Lower lobe of right lung (tissue), 2 donors: ENCODE results near the gene PILRB. TPM values are rescaled to one million over a fixed set of nuclear protein-coding genes. Genes with fewer than 3 reads are reported as not detected.

Experiments
- ATAC-seq, 2 donors: fragments of 200-7000 bp; cut with Tn5 transposase; one replicate each; pipeline ENCODE4 v1.9.1; 2020 to 2022; ENCODE audit warnings: mild to moderate bottlenecking in 2 of 2, moderate library complexity in 2 of 2
- DNase-seq: peaks from one replicate; pipeline ENCODE4 v3.0.0-alpha.2; 2020
- H3K27ac ChIP-seq: fragments of 200-600 bp; one replicate; pipeline ENCODE4 v1.8.0; 2022
- H3K27me3 ChIP-seq: fragments of 200-600 bp; one replicate; pipeline ENCODE4 v1.8.0; 2022; ENCODE audit warnings: low read depth
- H3K36me3 ChIP-seq: fragments of 200-600 bp; one replicate; pipeline ENCODE4 v1.8.0; 2022; ENCODE audit warnings: mild to moderate bottlenecking
- H3K4me1 ChIP-seq: fragments of 200-600 bp; one replicate; pipeline ENCODE4 v1.8.0; 2022
- H3K4me3 ChIP-seq: fragments of 200-600 bp; one replicate; pipeline ENCODE4 v1.8.0; 2022; ENCODE audit warnings: mild to moderate bottlenecking
- H3K9me3 ChIP-seq: fragments of 200-600 bp; one replicate; pipeline ENCODE4 v1.8.0; 2022
- intact Hi-C: fragments of 100-400 bp; cut with DNase I; formaldehyde crosslinking; loops from one replicate; pipeline ENCODE4 v1.11.0; 2022
- total RNA-seq: library from RNA; stranded (reverse); fragmentation: NEBNext Ultra II Directional; extraction: Animal tissue kit (Norgen Biotek cat#: 25700); gene quantifications from one replicate; pipeline ENCODE4 v1.2.1, GENCODE V29; 2021
- TF ChIP-seq, protein P1 (sequence below): fragments of 200-600 bp; IDR thresholded peaks from one replicate; pipeline ENCODE4 v1.8.0; 2022; ENCODE audit warnings: antibody characterized with exemption, mild to moderate bottlenecking
- donor health status: DM: no; HTN: yes; CAD: no; lungs with severe emphysema.

PILRB gene
- total RNA-seq, 1 donor from 2014 or later = 35.9 TPM

DNA sequence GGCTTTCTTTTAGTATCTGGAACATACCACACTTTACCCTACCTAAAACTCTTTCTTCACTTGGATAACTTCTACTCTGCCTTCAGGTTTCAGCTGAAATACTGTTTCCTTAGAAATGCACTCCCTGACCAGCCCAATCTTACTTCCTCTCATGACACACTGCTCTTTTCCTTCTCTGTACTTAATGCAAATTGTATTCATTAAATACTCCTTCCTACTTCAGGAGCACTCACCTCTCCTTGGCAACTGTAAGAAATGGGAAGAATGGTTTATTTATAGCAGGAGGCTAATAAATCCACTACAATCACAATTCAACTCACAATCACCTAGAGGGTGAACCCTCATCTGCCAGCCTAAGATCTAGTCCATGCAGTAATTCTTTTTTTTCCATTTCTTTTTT is 55.4 kb downstream of the PILRB start:
- intact Hi-C loops = no loop called here
- no peak overlapping the region for H3K4me3 ChIP-seq
- H3K9me3 ChIP-seq = no peaks in the 10 kb centered on the region
- ATAC-seq (no peak), DNase-seq (no peak)
- H3K36me3 ChIP-seq = no peaks in the 10 kb centered on the region
- no peaks in the 10 kb centered on the region for H3K4me1 ChIP-seq
- H3K27me3 ChIP-seq = no peaks in the 10 kb centered on the region
- TF ChIP-seq, protein P1, sequence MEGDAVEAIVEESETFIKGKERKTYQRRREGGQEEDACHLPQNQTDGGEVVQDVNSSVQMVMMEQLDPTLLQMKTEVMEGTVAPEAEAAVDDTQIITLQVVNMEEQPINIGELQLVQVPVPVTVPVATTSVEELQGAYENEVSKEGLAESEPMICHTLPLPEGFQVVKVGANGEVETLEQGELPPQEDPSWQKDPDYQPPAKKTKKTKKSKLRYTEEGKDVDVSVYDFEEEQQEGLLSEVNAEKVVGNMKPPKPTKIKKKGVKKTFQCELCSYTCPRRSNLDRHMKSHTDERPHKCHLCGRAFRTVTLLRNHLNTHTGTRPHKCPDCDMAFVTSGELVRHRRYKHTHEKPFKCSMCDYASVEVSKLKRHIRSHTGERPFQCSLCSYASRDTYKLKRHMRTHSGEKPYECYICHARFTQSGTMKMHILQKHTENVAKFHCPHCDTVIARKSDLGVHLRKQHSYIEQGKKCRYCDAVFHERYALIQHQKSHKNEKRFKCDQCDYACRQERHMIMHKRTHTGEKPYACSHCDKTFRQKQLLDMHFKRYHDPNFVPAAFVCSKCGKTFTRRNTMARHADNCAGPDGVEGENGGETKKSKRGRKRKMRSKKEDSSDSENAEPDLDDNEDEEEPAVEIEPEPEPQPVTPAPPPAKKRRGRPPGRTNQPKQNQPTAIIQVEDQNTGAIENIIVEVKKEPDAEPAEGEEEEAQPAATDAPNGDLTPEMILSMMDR = no peak
- H3K27ac ChIP-seq = no peak overlapping the region

DNA sequence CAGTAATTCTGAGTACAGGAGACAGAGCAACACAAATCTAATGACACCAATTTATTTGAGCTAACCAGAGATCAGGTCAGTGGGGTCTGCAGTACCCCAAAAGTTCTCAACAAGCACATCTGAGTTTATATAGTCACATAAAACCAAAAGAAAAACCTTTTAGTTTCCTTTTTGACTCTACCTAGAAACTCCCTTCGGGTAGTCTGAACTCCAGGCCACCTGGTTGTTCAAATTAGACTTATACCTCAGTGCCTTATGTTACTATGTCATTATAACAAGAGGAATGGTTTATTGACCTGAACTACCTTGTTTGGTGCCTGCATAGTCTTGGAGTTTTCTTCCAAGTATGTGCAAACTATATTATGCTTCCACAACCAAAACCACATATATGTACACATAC is 56.0 kb downstream of the PILRB start:
- ATAC-seq (no peak), DNase-seq (no peak)
- Histone ChIP-seq H3K27ac (no peak overlapping the region), H3K4me3 (no peak overlapping the region), H3K9me3 (no peaks in the 10 kb centered on the region), H3K27me3 (no peaks in the 10 kb centered on the region), H3K4me1 (no peaks in the 10 kb centered on the region), H3K36me3 (no peaks in the 10 kb centered on the region)
- TF ChIP-seq, protein P1 = no peak
- intact Hi-C loops = no loop called here

DNA sequence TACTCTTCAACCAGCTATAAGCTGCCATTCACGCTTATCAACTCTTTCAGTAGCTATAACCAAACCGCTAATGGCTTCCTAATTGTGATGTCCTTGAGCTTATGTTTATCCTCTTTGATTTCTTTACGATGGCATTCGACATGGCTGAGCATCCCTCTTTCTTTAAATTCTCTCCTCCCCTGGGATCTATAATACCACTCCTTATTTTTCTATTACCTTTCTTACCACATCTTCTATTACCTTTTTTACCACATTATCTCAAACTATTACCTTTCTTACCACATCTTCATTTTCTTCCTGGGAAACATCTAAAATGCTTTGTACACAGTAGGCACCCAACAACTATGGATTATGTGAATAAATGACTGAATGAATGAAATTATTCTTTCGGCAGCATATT is 57.5 kb downstream of the PILRB start:
- no peak overlapping the region for H3K27ac ChIP-seq
- no peaks in the 10 kb centered on the region for H3K27me3 ChIP-seq
- no peak for DNase-seq
- H3K4me3 ChIP-seq = no peak overlapping the region
- no peaks in the 10 kb centered on the region for H3K4me1 ChIP-seq
- no peak for ATAC-seq
- H3K9me3 ChIP-seq = no peaks in the 10 kb centered on the region
- no peaks in the 10 kb centered on the region for H3K36me3 ChIP-seq
- intact Hi-C loops = no loop called here
- TF ChIP-seq, protein P1 = no peak

Other genes starting within 250 kb of the PILRB start
- 39.4 TPM for gene TAF6, start 238.8 kb upstream of the PILRB start, total RNA-seq
- gene CNPY4, start 238.5 kb upstream of the PILRB start, total RNA-seq = 10.5 TPM
- 2.7 TPM for gene MBLAC1, start 231.2 kb upstream of the PILRB start, total RNA-seq
- 131 TPM for gene LAMTOR4, start 209.2 kb upstream of the PILRB start, total RNA-seq
- gene TRAPPC14, start 199.4 kb upstream of the PILRB start, total RNA-seq = 24.3 TPM
- 5.3 TPM for gene GAL3ST4, start 189.5 kb upstream of the PILRB start, total RNA-seq
- 0.77 TPM for gene GPC2, start 180.7 kb upstream of the PILRB start, total RNA-seq
- 4.1 TPM for gene STAG3, start 180.2 kb upstream of the PILRB start, total RNA-seq
- not detected for gene PVRIG, start 138.2 kb upstream of the PILRB start, total RNA-seq
- gene SPDYE3, start 50.4 kb upstream of the PILRB start, total RNA-seq = not detected
- gene PILRA, start 15.4 kb downstream of the PILRB start, total RNA-seq = 48.7 TPM
- gene ZCWPW1, start 70.6 kb downstream of the PILRB start, total RNA-seq = 4.9 TPM
- gene MEPCE, start 71.7 kb downstream of the PILRB start, total RNA-seq = 36.3 TPM
- gene PPP1R35, start 78.4 kb downstream of the PILRB start, total RNA-seq = 24.5 TPM
- gene SPACDR, start 106.1 kb downstream of the PILRB start, total RNA-seq = 1.7 TPM
- 53.6 TPM for gene TSC22D4, start 121.1 kb downstream of the PILRB start, total RNA-seq
- 1.1 TPM for gene NYAP1, start 125.8 kb downstream of the PILRB start, total RNA-seq
- gene AGFG2, start 181.1 kb downstream of the PILRB start, total RNA-seq = 22.9 TPM
- gene SAP25, start 215.8 kb downstream of the PILRB start, total RNA-seq = 10.6 TPM
- gene LRCH4, start 228.0 kb downstream of the PILRB start, total RNA-seq = 80.3 TPM
- gene FBXO24, start 228.2 kb downstream of the PILRB start, total RNA-seq = 0.74 TPM
- 75.2 TPM for gene PCOLCE, start 244.2 kb downstream of the PILRB start, total RNA-seq